ENCODE measurements around the gene KCNQ5. TPM values are rescaled to one million over a fixed set of nuclear protein-coding genes. Genes with fewer than 3 reads are reported as not detected.

KCNQ5 gene
- total RNA-seq, 2 experiments from 2014 or later, result 2.1 to 2.5 TPM

GRCh38 chr6:72642435-72642834 lies 20.6 kb downstream of the KCNQ5 start:
- DNase-seq (no peak), ATAC-seq (ENCODE audit: poor library complexity) (no peak)
- CTCF ChIA-PET, result no interaction called here
- no peaks in the 10 kb centered on the region for H3K9me3 Mint-ChIP-seq
- POLR2A ChIA-PET, result no interaction called here
- H3K4me3 Mint-ChIP-seq, result no peak overlapping the region
- H3K4me1 ChIP-seq (ENCODE audit: insufficient read depth, low read length), result no peaks in the 10 kb centered on the region
- TF ChIP-seq, protein P1, sequence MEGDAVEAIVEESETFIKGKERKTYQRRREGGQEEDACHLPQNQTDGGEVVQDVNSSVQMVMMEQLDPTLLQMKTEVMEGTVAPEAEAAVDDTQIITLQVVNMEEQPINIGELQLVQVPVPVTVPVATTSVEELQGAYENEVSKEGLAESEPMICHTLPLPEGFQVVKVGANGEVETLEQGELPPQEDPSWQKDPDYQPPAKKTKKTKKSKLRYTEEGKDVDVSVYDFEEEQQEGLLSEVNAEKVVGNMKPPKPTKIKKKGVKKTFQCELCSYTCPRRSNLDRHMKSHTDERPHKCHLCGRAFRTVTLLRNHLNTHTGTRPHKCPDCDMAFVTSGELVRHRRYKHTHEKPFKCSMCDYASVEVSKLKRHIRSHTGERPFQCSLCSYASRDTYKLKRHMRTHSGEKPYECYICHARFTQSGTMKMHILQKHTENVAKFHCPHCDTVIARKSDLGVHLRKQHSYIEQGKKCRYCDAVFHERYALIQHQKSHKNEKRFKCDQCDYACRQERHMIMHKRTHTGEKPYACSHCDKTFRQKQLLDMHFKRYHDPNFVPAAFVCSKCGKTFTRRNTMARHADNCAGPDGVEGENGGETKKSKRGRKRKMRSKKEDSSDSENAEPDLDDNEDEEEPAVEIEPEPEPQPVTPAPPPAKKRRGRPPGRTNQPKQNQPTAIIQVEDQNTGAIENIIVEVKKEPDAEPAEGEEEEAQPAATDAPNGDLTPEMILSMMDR (IDR thresholded peaks at IDR 0.05), result no peak
- H3K36me3 ChIP-seq (ENCODE audit: insufficient read depth, low read length), result no peaks in the 10 kb centered on the region
- no peak overlapping the region for H3K4me3 ChIP-seq (ENCODE audit: low read length)
- intact Hi-C loops (cut with DNase I, micrococcal nuclease), result no loop called here
- no peaks in the 10 kb centered on the region for H3K27me3 Mint-ChIP-seq
- H3K27ac Mint-ChIP-seq, result no peak overlapping the region
- no peak overlapping the region for H3K27ac ChIP-seq (ENCODE audit: low read depth in 1 of 2, low read length in 2 of 2)
- no peaks in the 10 kb centered on the region for H3K4me1 Mint-ChIP-seq (ENCODE audit: low read depth)
- H3K27me3 ChIP-seq (ENCODE audit: control insufficient read depth in 1 of 2, insufficient read depth in 2 of 2, low read length in 2 of 2), result no peaks in the 10 kb centered on the region
- H3K36me3 Mint-ChIP-seq (ENCODE audit: low read depth), result no peaks in the 10 kb centered on the region
- no peaks in the 10 kb centered on the region for H3K9me3 ChIP-seq (ENCODE audit: control insufficient read depth in 1 of 2, insufficient read depth in 1 of 2, low read length in 2 of 2)

DNA sequence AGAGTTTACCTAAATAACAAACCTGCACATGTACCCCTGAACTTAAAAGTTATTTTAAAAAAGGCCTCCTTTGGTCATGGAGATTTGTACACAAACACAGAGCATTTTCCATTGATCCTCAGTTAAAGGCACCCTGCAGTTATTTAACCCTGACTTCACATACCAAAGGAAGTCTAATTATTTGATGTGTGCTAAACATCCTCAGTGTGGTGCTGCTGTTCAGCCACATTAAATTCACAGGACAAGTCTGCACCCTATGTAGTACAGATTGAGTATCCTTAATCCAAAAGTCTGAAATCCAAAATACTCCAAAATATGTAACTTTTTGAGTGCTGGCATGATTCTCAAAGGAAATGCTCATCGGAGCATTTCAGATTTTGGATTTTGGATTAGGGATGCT lies 21.4 kb downstream of the KCNQ5 start:
- H3K4me1 ChIP-seq (ENCODE audit: insufficient read depth, low read length), result no peaks in the 10 kb centered on the region
- DNase-seq (no peak), ATAC-seq (ENCODE audit: poor library complexity) (no peak)
- intact Hi-C loops (cut with DNase I, micrococcal nuclease), result no loop called here
- no peaks in the 10 kb centered on the region for H3K36me3 ChIP-seq (ENCODE audit: insufficient read depth, low read length)
- H3K4me3 ChIP-seq (ENCODE audit: low read length), result no peak overlapping the region
- Mint-ChIP-seq H3K4me1 (ENCODE audit: low read depth) (no peaks in the 10 kb centered on the region), H3K27ac (no peak overlapping the region), H3K9me3 (no peaks in the 10 kb centered on the region), H3K4me3 (no peak overlapping the region), H3K27me3 (no peaks in the 10 kb centered on the region), H3K36me3 (ENCODE audit: low read depth) (no peaks in the 10 kb centered on the region)
- no peak overlapping the region for H3K27ac ChIP-seq (ENCODE audit: low read depth in 1 of 2, low read length in 2 of 2)
- TF ChIP-seq, protein P1 (IDR thresholded peaks at IDR 0.05), result no peak
- ChIA-PET CTCF (no interaction called here), POLR2A (no interaction called here)
- H3K9me3 ChIP-seq (ENCODE audit: control insufficient read depth in 1 of 2, insufficient read depth in 1 of 2, low read length in 2 of 2), result no peaks in the 10 kb centered on the region
- no peaks in the 10 kb centered on the region for H3K27me3 ChIP-seq (ENCODE audit: control insufficient read depth in 1 of 2, insufficient read depth in 2 of 2, low read length in 2 of 2)

DNA sequence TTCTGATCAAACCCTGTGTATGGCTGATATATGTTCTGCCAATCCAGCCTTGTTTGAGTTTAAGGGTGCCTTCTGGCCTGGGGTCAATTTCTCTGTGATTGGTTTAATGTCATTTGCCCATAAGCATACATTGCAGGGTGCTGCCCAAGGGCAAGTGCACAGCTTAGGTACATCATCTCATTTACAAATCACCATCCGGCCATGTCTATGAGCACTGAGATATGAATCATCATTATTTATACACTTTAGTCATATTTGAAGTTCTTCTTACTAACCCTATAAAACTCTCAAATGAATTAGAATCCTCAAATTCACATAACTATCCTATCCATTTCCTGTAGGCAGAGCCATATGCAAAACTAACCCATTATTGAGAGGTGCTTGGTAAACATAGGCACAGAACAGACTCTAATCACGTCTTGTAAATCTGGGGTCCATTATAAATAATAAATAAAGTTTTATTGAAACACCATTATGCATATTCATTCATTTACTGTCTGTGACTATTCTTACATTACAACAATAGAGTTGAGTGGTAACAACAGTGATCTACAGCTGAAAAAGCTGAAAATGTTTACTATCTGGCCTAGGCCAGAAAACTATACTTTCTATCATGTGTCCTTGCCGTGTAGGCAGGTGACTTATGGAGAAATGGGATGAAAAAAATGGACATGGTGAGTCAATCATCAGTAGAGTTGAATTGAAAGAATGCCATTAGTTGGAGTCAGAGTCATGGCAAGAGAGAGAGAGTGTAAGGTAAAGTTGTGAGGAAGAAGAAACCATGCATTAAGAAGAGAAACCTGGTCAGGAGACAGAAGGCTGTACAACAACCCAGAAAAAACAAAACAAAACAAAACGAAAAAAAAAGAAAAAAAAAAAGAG lies 25.0 kb downstream of the KCNQ5 start:
- DNase-seq, result no peak
- Mint-ChIP-seq H3K4me3 (no peak overlapping the region), H3K36me3 (ENCODE audit: low read depth) (no peaks in the 10 kb centered on the region), H3K27ac (no peak overlapping the region), H3K4me1 (ENCODE audit: low read depth) (no peaks in the 10 kb centered on the region), H3K27me3 (no peaks in the 10 kb centered on the region), H3K9me3 (no peaks in the 10 kb centered on the region)
- Histone ChIP-seq H3K36me3 (ENCODE audit: insufficient read depth, low read length) (no peaks in the 10 kb centered on the region), H3K9me3 (ENCODE audit: control insufficient read depth in 1 of 2, insufficient read depth in 1 of 2, low read length in 2 of 2) (no peaks in the 10 kb centered on the region), H3K27ac (ENCODE audit: low read depth in 1 of 2, low read length in 2 of 2) (no peak overlapping the region), H3K4me3 (ENCODE audit: low read length) (no peak overlapping the region), H3K4me1 (ENCODE audit: insufficient read depth, low read length) (no peaks in the 10 kb centered on the region), H3K27me3 (ENCODE audit: control insufficient read depth in 1 of 2, insufficient read depth in 2 of 2, low read length in 2 of 2) (no peaks in the 10 kb centered on the region)
- TF ChIP-seq, protein P1 (IDR thresholded peaks at IDR 0.05), result no peak
- intact Hi-C loops (cut with DNase I, micrococcal nuclease), result no loop called here
- ChIA-PET POLR2A (no interaction called here), CTCF (no interaction called here)
- no peak for ATAC-seq (ENCODE audit: poor library complexity)

Data from CD4-positive, alpha-beta T cell (primary cell).